OCI-LY3 (cell line): ENCODE data around the gene SMYD1.
A peak's percentile ranks its signal among the peaks of the same experiment; 100 is the strongest.

Experiments used
- H2AFZ ChIP-seq: fragments of 200-600, 300-600 bp; shearing (Covaris generic); 2 replicates; pipeline ENCODE4 v1.6.0; 2014; ENCODE audit warnings: antibody characterized with exemption, low read depth, low read length
- H3K27ac ChIP-seq: fragments of 200-600, 300-600 bp; sonication (generic); 2 replicates; pipeline ENCODE4 v1.5.1; 2014; ENCODE audit warnings: mild to moderate bottlenecking, low read length, moderate library complexity, mixed read lengths
- H3K27me3 ChIP-seq: fragments of 200-600, 300-600 bp; sonication (generic); 2 replicates; pipeline ENCODE4 v1.6.1; 2014; ENCODE audit warnings: low read depth, low read length, mixed read lengths
- H3K36me3 ChIP-seq: fragments of 200-600, 300-600 bp; sonication (generic); replicated peaks from 2 replicates; pipeline ENCODE3; 2014; ENCODE audit warnings: low read depth, low read length, mixed read lengths
- H3K4me1 ChIP-seq: fragments of 300-600, 200-600 bp; sonication (generic); 2 replicates; pipeline ENCODE4 v1.6.1; 2014; ENCODE audit warnings: low read length, mixed read lengths
- H3K4me2 ChIP-seq: fragments of 200-600, 300-600 bp; sonication (generic); 2 replicates; pipeline ENCODE4 v1.6.1; 2014; ENCODE audit warnings: low read length, mixed read lengths
- H3K4me3 ChIP-seq: fragments of 300-600, 200-600 bp; sonication (generic); 2 replicates; pipeline ENCODE4 v1.5.1; 2014; ENCODE audit warnings: antibody characterized with exemption, mild to moderate bottlenecking, low read length, moderate library complexity
- H3K79me2 ChIP-seq: fragments of 300-600, 200-600 bp; shearing (Covaris generic); 2 replicates; pipeline ENCODE4 v1.6.1; 2014; ENCODE audit warnings: mild to moderate bottlenecking, low read length, mixed read lengths
- H3K9ac ChIP-seq: fragments of 300-600, 200-600 bp; shearing (Covaris generic); 2 replicates; pipeline ENCODE4 v1.6.0; 2014; ENCODE audit warnings: mild to moderate bottlenecking, low read length, moderate library complexity
- H3K9me3 ChIP-seq: fragments of 200-600, 300-600 bp; shearing (Covaris generic); 2 replicates; pipeline ENCODE4 v1.6.1; 2014; ENCODE audit warnings: low read length, mixed read lengths; ENCODE audit not compliant: insufficient read depth
- H4K20me1 ChIP-seq: fragments of 200-600, 300-600 bp; sonication (generic); 2 replicates; pipeline ENCODE4 v1.6.1; 2016; ENCODE audit warnings: low read length, mixed read lengths; ENCODE audit not compliant: insufficient read depth
- EZH2phosphoT487 ChIP-seq: fragments of 200-600 bp; shearing (Covaris generic); IDR thresholded peaks from 2 replicates; pipeline ENCODE4 v1.6.1; 2018; ENCODE audit warnings: antibody characterized with exemption, mixed run types, low read depth
- TF ChIP-seq, protein P1 (sequence below): fragments of 200-600, 300-600 bp; sonication (generic); IDR thresholded peaks from 2 replicates; pipeline ENCODE4 v1.5.1; 2014; ENCODE audit warnings: antibody characterized with exemption, low read length, low read depth

SMYD1 gene

DNA sequence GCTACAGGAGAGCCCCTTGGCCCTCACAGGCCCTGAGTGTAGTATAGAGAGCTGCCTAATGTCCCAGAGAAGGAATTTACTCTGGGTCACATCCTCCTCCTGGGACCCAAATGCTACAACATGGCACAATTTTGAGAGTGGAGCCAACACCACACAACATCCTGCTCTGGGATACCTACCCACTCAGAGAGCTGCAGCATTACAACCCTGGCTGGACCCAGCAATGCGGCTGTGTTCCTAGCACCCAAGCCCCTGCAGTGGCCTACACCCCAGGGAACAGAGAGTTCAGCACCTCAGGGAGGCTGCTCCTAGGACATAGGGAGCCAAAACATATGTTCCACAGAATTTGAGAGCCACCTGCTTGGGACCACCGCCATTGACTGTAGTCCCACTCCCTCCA, 79.5 kb downstream of the SMYD1 start:
- H2AFZ ChIP-seq = no peak overlapping the region
- 0 out of 2 replicates have a peak, but pooled peaks cover 7% of the 10 kb centered on the region for H3K27me3 ChIP-seq
- TF ChIP-seq, protein P1, sequence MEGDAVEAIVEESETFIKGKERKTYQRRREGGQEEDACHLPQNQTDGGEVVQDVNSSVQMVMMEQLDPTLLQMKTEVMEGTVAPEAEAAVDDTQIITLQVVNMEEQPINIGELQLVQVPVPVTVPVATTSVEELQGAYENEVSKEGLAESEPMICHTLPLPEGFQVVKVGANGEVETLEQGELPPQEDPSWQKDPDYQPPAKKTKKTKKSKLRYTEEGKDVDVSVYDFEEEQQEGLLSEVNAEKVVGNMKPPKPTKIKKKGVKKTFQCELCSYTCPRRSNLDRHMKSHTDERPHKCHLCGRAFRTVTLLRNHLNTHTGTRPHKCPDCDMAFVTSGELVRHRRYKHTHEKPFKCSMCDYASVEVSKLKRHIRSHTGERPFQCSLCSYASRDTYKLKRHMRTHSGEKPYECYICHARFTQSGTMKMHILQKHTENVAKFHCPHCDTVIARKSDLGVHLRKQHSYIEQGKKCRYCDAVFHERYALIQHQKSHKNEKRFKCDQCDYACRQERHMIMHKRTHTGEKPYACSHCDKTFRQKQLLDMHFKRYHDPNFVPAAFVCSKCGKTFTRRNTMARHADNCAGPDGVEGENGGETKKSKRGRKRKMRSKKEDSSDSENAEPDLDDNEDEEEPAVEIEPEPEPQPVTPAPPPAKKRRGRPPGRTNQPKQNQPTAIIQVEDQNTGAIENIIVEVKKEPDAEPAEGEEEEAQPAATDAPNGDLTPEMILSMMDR = no peak
- TF ChIP-seq EZH2phosphoT487 = no peak
- no peak overlapping the region for H3K4me3 ChIP-seq
- no peaks in the 10 kb centered on the region for H3K36me3 ChIP-seq
- no peaks in the 10 kb centered on the region for H3K79me2 ChIP-seq
- H3K4me1 ChIP-seq = no peaks in the 10 kb centered on the region
- H3K4me2 ChIP-seq = no peak overlapping the region
- peaks cover 8% of the 10 kb centered on the region; the same call in 1 of the 2 replicates for H3K9me3 ChIP-seq
- no peak overlapping the region for H3K27ac ChIP-seq
- no peak overlapping the region for H3K9ac ChIP-seq
- no peaks in the 10 kb centered on the region for H4K20me1 ChIP-seq

DNA sequence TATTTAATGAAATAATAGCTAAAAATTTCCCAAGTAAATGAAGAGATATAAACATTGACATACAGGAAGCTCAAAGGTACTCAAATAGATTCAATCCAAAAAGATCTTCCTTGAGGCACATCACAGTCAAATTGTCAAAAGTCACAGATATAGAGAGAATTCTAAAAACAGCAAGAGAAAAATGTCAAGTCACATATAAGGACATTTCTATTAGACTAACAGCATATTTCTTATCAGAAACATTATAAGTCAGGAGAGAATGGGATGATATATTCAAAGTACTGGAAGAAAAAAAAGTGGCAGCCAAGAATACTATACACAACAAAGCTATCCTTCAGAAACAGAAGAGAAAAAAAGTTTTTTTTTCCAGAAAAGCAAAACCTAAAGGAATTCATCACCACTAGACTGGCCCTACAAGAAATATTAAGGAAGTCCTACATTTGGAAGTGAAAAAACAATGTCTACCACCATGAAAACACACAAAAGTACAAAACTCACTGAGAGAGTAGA, 81.4 kb downstream of the SMYD1 start:
- H3K4me3 ChIP-seq = no peak overlapping the region
- no peak overlapping the region for H2AFZ ChIP-seq
- no peak overlapping the region for H3K4me2 ChIP-seq
- no peaks in the 10 kb centered on the region for H3K79me2 ChIP-seq
- H3K27ac ChIP-seq = no peak overlapping the region
- H3K9me3 ChIP-seq = peaks cover 8% of the 10 kb centered on the region; the same call in 1 of the 2 replicates
- H3K36me3 ChIP-seq = no peaks in the 10 kb centered on the region
- H3K4me1 ChIP-seq = no peaks in the 10 kb centered on the region
- no peak overlapping the region for H3K9ac ChIP-seq
- TF ChIP-seq, protein P1 = no peak
- no peak for TF ChIP-seq EZH2phosphoT487
- H4K20me1 ChIP-seq = no peaks in the 10 kb centered on the region
- H3K27me3 ChIP-seq = no peaks in the 10 kb centered on the region

DNA sequence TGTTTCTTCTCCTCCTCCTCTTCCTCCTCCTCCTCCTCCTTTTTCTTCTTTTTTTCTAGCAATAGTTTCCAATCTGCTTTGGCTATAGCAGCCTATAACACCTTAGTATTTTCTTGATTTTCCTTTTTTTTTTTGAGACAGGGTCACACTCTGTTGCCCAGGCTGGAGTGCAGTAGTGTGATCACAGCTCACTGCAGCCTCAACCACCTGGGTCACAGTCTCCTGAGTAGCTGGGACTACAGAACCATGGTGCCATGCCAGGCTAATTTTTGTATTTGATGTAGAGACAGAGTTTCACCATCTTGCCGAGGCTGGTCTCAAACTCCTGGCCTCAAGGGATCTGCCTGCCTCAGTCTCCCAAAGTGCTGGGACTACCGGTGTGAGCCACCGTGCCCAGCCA, 91.9 kb downstream of the SMYD1 start:
- TF ChIP-seq, protein P1 = no peak
- TF ChIP-seq EZH2phosphoT487 = no peak
- Histone ChIP-seq H3K4me3 (no peak overlapping the region), H3K4me2 (no peak overlapping the region; the same call in 1 of the 2 replicates)

DNA sequence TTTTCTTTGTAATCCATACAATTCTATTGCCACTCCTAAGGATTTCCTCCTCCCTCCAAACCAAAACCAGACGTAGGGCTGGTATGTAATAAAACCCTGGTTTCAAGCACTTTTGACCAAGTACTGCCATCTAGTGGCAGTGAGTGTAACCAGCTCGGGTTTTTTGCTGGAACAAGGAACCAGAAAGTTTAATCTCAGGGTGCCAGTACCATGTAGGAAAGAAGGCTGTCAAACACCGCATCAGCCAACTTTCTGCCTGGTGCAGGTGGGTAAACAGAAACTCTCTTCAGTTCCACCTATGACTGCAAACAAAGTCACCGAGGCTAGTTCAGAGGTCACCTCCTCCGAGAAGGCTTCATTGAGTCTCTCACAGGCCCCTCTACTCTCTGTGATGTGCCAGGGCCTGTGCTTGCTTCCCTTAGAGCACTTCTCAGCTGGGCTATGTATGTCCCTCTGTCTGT, 92.4 kb downstream of the SMYD1 start:
- H3K36me3 ChIP-seq = no peaks in the 10 kb centered on the region
- H2AFZ ChIP-seq = 0 out of 2 replicates have a peak overlapping the region, but pooled peaks have one; percentile 64
- H4K20me1 ChIP-seq = no peaks in the 10 kb centered on the region
- no peak overlapping the region for H3K9ac ChIP-seq
- no peaks in the 10 kb centered on the region for H3K9me3 ChIP-seq
- no peak overlapping the region for H3K4me3 ChIP-seq
- H3K27ac ChIP-seq = no peak overlapping the region
- H3K27me3 ChIP-seq = no peaks in the 10 kb centered on the region
- H3K4me2 ChIP-seq = no peak overlapping the region; the same call in 1 of the 2 replicates
- H3K79me2 ChIP-seq = no peaks in the 10 kb centered on the region
- no peak for TF ChIP-seq EZH2phosphoT487
- TF ChIP-seq, protein P1 = peak; percentile 93
- no peaks in the 10 kb centered on the region for H3K4me1 ChIP-seq

More for the DNA sequence above, 91.9 kb downstream of the SMYD1 start:
- Histone ChIP-seq H3K36me3 (no peaks in the 10 kb centered on the region), H3K4me1 (no peaks in the 10 kb centered on the region), H3K27me3 (no peaks in the 10 kb centered on the region), H4K20me1 (no peaks in the 10 kb centered on the region), H3K79me2 (no peaks in the 10 kb centered on the region), H3K9ac (no peak overlapping the region), H3K27ac (no peak overlapping the region), H2AFZ (no peak overlapping the region), H3K9me3 (no peaks in the 10 kb centered on the region)
